ENCODE data around the gene LRRC30.
"Not testable (repeated sequence)": the region's sequence is repeated elsewhere in the genome, so short reads cannot be mapped to it uniquely, and the experiment has no call there.

Gene LRRC30

GRCh38 chr18:7230626-7231349 lies at the start of gene LRRC30:
TSS of gene LRRC30 (plus strand) at chr18:7231089. CDS start at chr18:7231139, 50 bp downstream.
- intact Hi-C loops (cut with DNase I): no loop called here
- no peak for DNase-seq

GRCh38 chr18:7185701-7186100 lies 45.2 kb upstream of the LRRC30 start:
- intact Hi-C loops (cut with DNase I): no loop called here
- no peak for DNase-seq

- no peak for DNase-seq
- intact Hi-C loops (cut with DNase I): no loop called here
These were observed 40.2 kb upstream of the LRRC30 start for GRCh38 chr18:7190547-7191156.

- intact Hi-C loops (cut with DNase I): no loop called here
- no peak for DNase-seq
These were observed 39.2 kb upstream of the LRRC30 start for GRCh38 chr18:7191736-7192135.

GRCh38 chr18:7195266-7195665 lies 35.6 kb upstream of the LRRC30 start:
- no peak for DNase-seq
- intact Hi-C loops (cut with DNase I): no loop called here

GRCh38 chr18:7196421-7196820 lies 34.5 kb upstream of the LRRC30 start:
- no peak for DNase-seq
- intact Hi-C loops (cut with DNase I): no loop called here

GRCh38 chr18:7197854-7198253 lies 33.0 kb upstream of the LRRC30 start:
- intact Hi-C loops (cut with DNase I): no loop called here
- no peak for DNase-seq

GRCh38 chr18:7198326-7198725 lies 32.6 kb upstream of the LRRC30 start:
- intact Hi-C loops (cut with DNase I): no loop called here
- DNase-seq: no peak

- no peak for DNase-seq
- intact Hi-C loops (cut with DNase I): no loop called here
These were observed 29.8 kb upstream of the LRRC30 start for GRCh38 chr18:7201096-7201495.

- intact Hi-C loops (cut with DNase I): no loop called here
- DNase-seq: no peak
These were observed 28.7 kb upstream of the LRRC30 start for GRCh38 chr18:7202169-7202568.

- DNase-seq; intact Hi-C loops (cut with DNase I): not testable (repeated sequence)
These were observed 27.3 kb upstream of the LRRC30 start for GRCh38 chr18:7203601-7204000.

GRCh38 chr18:7205346-7205745 lies 25.5 kb upstream of the LRRC30 start:
- intact Hi-C loops (cut with DNase I): no loop called here
- no peak for DNase-seq

- intact Hi-C loops (cut with DNase I): no loop called here
- no peak for DNase-seq
These were observed 24.7 kb upstream of the LRRC30 start for GRCh38 chr18:7206217-7206616.

GRCh38 chr18:7207366-7207915 lies 23.4 kb upstream of the LRRC30 start:
- intact Hi-C loops (cut with DNase I): no loop called here
- no peak for DNase-seq

- DNase-seq: no peak
- intact Hi-C loops (cut with DNase I): no loop called here
These were observed 9.3 kb upstream of the LRRC30 start for GRCh38 chr18:7221424-7222155.

GRCh38 chr18:7224198-7224597 lies 6.7 kb upstream of the LRRC30 start:
- intact Hi-C loops (cut with DNase I): no loop called here
- DNase-seq: no peak

- no peak for DNase-seq
- intact Hi-C loops (cut with DNase I): no loop called here
These were observed 1.3 kb downstream of the LRRC30 start for GRCh38 chr18:7232218-7232617.

GRCh38 chr18:7233134-7233810 lies 2.4 kb downstream of the LRRC30 start:
- no peak for DNase-seq
- intact Hi-C loops (cut with DNase I): no loop called here

GRCh38 chr18:7234091-7234490 lies 3.2 kb downstream of the LRRC30 start:
- intact Hi-C loops (cut with DNase I): no loop called here
- DNase-seq: no peak

GRCh38 chr18:7234956-7235355 lies 4.1 kb downstream of the LRRC30 start:
- intact Hi-C loops (cut with DNase I): no loop called here
- no peak for DNase-seq

GRCh38 chr18:7236072-7236471 lies 5.2 kb downstream of the LRRC30 start:
- DNase-seq: no peak
- intact Hi-C loops (cut with DNase I): no loop called here

Data from posterior cingulate gyrus (tissue), 11 donors.